ENCODE results near the gene TMEM208. TPM values are rescaled to one million over a fixed set of nuclear protein-coding genes. Genes with fewer than 3 reads are reported as not detected.

TMEM208 gene
- total RNA-seq, 1 donor from 2014 or later: 49.2 TPM

DNA sequence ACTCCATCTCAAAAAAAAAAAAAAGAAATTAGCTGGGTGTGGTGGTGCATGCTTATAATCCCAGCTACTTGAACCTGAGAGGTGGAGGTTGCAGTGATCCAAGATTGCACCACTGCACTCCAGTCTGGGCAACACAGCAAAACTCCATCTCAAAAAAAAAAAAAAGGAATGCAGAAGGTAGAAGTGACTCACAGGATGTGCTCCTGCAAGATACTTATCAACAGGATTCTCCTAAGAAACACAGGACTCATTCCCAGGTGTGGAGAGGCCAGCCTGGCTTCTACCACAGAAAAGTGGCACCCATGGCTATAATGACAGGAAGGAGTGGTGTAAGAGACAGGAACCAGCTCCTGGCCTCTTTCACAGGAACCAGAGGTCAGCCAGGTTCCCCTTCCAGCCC, 14.2 kb upstream of the TMEM208 start:
- Mint-ChIP-seq H3K27me3 (no peaks in the 10 kb centered on the region), H3K9me3 (no peaks in the 10 kb centered on the region), H3K27ac (no peak overlapping the region), H3K4me1 (ENCODE audit: unreplicated experiment) (no peaks in the 10 kb centered on the region), H3K4me3 (no peak overlapping the region), H3K36me3 (no peaks in the 10 kb centered on the region)
- TF ChIP-seq, protein P1, sequence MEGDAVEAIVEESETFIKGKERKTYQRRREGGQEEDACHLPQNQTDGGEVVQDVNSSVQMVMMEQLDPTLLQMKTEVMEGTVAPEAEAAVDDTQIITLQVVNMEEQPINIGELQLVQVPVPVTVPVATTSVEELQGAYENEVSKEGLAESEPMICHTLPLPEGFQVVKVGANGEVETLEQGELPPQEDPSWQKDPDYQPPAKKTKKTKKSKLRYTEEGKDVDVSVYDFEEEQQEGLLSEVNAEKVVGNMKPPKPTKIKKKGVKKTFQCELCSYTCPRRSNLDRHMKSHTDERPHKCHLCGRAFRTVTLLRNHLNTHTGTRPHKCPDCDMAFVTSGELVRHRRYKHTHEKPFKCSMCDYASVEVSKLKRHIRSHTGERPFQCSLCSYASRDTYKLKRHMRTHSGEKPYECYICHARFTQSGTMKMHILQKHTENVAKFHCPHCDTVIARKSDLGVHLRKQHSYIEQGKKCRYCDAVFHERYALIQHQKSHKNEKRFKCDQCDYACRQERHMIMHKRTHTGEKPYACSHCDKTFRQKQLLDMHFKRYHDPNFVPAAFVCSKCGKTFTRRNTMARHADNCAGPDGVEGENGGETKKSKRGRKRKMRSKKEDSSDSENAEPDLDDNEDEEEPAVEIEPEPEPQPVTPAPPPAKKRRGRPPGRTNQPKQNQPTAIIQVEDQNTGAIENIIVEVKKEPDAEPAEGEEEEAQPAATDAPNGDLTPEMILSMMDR (conservative IDR thresholded peaks at IDR 0.05): no peak
- no peak for DNase-seq (ENCODE audit: extremely low spot score, unreplicated experiment)

DNA sequence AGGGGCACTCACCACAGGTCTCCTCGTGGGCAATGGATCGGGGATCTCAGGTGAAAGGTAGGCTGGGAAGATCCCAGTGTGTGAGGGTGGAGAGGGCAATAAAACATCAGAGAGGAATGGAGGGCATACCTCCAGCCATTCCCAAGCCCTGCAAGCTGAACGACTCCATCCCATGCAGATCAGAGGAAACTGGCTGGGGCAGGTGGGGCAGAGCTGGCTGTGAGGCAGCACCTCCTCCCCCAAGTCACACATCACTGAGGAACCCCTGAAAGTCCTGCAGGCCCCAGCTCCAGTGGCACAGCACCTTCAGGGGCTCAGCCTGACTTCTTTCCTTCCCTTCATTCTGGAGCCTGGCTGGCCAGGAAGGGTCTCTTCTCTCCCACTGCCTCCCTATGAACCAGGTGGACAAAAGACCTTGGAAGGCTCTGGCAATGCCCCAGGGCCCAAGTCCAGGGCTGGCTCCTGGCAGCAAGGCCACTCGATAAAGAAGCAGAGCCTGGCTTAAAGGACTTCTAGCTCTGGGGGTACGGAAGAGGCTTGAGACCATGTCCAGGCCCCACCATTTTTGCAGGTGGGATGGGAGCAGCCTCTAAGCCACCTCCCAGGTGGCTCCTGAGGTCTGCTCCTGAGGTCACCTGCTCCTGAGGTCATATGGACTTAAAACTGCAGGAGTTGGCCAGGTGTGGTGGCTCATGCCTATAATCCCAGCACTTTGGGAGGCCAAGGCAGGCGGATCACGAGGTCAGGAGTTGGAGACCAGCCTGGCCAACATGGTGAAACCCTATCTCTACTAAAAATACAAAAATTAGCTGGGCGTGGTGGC, 13.5 kb upstream of the TMEM208 start:
- H3K4me3 Mint-ChIP-seq: no peak overlapping the region
- no peak for DNase-seq (ENCODE audit: extremely low spot score, unreplicated experiment)
- TF ChIP-seq, protein P1 (conservative IDR thresholded peaks at IDR 0.05): no peak
- no peaks in the 10 kb centered on the region for H3K4me1 Mint-ChIP-seq (ENCODE audit: unreplicated experiment)
- no peak overlapping the region for H3K27ac Mint-ChIP-seq
- H3K27me3 Mint-ChIP-seq: no peaks in the 10 kb centered on the region
- H3K36me3 Mint-ChIP-seq: no peaks in the 10 kb centered on the region
- no peaks in the 10 kb centered on the region for H3K9me3 Mint-ChIP-seq

DNA sequence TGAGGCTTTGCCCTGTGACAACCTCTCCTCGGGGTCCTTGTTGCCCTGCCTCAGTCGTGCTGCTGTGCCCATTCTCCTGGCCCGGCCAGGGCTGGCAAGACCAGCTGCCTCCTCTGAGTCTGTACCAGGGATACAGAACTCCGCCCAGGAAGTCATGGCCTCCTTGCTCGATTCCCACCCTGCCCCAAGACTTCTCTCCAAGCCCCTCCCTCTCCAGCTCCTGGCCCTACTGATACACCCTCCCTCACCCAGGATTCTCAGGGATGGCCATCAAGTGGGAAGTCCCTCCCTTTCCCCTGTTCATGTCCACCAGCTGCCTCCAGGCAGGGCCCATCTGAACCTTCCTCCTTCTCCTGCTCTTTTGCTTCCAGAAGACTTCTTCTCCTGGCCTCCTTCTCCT, 11.2 kb upstream of the TMEM208 start:
- Mint-ChIP-seq H3K27me3 (no peaks in the 10 kb centered on the region), H3K36me3 (no peaks in the 10 kb centered on the region), H3K4me3 (no peak overlapping the region), H3K27ac (no peak overlapping the region), H3K4me1 (ENCODE audit: unreplicated experiment) (no peaks in the 10 kb centered on the region), H3K9me3 (no peaks in the 10 kb centered on the region)
- TF ChIP-seq, protein P1 (conservative IDR thresholded peaks at IDR 0.05): no peak
- DNase-seq (ENCODE audit: extremely low spot score, unreplicated experiment): no peak

DNA sequence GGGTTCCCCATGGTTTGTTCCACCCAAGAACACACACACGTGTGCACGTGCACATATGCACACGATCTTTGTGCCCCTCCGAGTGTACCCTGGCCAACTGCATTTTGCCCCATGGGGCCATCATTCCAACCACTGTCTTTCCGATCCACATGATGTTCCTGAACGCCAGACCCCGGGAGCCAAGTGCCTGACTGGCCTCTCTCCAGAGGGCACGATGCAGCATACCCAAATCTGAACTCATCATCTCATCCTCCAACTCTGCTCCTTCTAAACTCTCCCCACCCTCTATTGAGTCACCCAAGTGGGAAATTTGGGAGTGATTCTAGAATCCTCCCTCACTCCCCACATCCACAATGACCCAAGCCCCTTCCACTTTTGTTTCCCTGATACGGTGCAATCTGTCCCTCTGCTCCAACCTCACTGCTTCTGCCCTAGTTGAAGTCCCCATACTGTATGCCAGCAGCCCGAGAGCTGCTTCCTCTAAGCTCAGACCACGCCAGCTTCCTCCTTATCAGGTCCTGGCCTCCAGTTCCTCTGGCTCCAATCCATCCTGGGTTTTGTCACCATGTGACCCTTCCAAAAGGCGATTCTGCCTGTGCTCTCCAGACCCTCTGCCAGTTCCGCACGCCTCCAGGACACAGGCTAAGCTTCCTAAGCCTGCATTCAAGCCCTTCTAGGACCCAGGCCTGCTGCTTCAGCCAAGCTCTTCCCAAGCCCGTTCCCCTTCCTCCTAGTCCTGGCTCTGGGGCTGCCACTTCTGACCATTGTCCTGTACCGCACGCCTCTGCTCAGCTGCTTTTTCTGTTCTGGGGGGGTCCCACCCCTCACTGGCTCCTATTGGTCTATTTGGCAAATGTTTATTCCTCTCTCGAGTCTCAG, 10.1 kb upstream of the TMEM208 start:
- no peak overlapping the region for H3K27ac Mint-ChIP-seq
- no peaks in the 10 kb centered on the region for H3K27me3 Mint-ChIP-seq

DNA sequence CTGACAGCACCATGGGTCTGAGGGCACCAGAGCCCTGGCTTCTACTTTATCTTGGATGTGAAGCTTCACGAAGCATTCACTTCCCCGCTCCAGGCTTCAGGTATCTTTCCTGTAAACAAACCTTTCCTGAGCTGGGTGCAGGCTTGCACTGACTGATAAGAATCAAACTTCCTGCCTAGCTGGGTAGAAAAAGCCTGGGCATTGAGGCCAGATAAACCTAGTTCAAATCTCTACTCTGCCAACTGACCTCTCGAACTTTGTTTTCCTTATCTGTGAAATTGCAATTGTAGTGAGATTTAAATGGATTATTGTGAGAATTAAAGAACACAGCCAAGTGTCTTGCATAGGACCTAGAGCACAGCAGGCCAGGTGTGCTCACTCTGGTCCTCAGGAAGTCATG, 2.9 kb upstream of the TMEM208 start:
- H3K4me3 Mint-ChIP-seq: no peak overlapping the region

More for the DNA sequence above, 10.1 kb upstream of the TMEM208 start:
- Mint-ChIP-seq H3K9me3 (no peaks in the 10 kb centered on the region), H3K4me1 (ENCODE audit: unreplicated experiment) (no peaks in the 10 kb centered on the region), H3K4me3 (no peak overlapping the region), H3K36me3 (no peaks in the 10 kb centered on the region)
- TF ChIP-seq, protein P1 (conservative IDR thresholded peaks at IDR 0.05): no peak
- DNase-seq (ENCODE audit: extremely low spot score, unreplicated experiment): no peak

More for the DNA sequence above, 2.9 kb upstream of the TMEM208 start:
- Mint-ChIP-seq H3K27ac (no peak overlapping the region), H3K9me3 (no peaks in the 10 kb centered on the region), H3K36me3 (peaks cover 4% of the 10 kb centered on the region), H3K27me3 (no peaks in the 10 kb centered on the region), H3K4me1 (ENCODE audit: unreplicated experiment) (peaks cover 21% of the 10 kb centered on the region)
- TF ChIP-seq, protein P1 (conservative IDR thresholded peaks at IDR 0.05): no peak
- DNase-seq (ENCODE audit: extremely low spot score, unreplicated experiment): no peak

All from type B pancreatic cell (in vitro differentiated cells).